ENCODE data around the gene ZSWIM3. TPM values are rescaled to one million over a fixed set of nuclear protein-coding genes. Genes with fewer than 3 reads are reported as not detected.

ZSWIM3 gene
- total and polyA plus RNA-seq, 2 donors (not counting 3 experiments of a cell fraction or from before 2014, with no cell fraction given) = 3.8 to 4.4 TPM

DNA sequence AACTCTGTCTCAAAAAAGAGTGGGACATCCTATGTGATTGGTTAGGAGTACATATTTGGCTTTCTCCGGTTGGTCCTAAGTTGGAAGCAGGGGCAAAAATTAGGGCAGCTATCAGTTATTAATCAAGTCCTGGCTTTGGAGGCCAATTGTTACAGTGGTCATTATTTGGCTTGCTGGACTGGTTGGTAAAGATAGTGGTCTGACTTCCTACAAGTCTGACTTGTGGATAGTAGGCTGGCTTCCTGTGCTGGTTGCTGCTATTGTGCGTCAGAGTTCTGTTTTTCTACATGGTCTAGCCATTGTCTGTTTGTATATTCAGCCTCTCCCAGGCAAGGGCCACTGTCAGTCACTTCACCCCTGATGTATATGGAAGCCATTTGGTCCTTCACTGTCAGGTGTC is 7.2 kb upstream of the ZSWIM3 start:
- ChIA-PET POLR2A (no interaction called here), CTCF (interaction anchor here (0.8 to 1.1 kb wide), 2 partner anchors 10 to 32 kb away, joined by 3 read pairs; no protein-coding TSS in a partner anchor)
- dilution Hi-C loops (cut with MboI; ENCODE audit: extremely low pct_ligation_motif_present, low sequenced_read_pairs) = no loop called here

More for the DNA sequence above, 7.2 kb upstream of the ZSWIM3 start:
- TF ChIP-seq POLR2AphosphoS5 (IDR thresholded peaks at IDR 0.05; ENCODE audit: insufficient read depth, low read depth, low read length) (no peak), GATA2 (IDR thresholded peaks at IDR 0.05; ENCODE audit: insufficient read depth, insufficient read length, low read depth, low read length) (no peak), EZH2 (IDR thresholded peaks at IDR 0.05; ENCODE audit: borderline replicate concordance, low read depth, low read length, severe bottlenecking) (no peak), FOS (IDR thresholded peaks at IDR 0.05; ENCODE audit: borderline replicate concordance, insufficient read depth, low read length) (no peak), JUN (IDR thresholded peaks at IDR 0.05; ENCODE audit: borderline replicate concordance, insufficient read depth, insufficient read length, low read depth) (no peak)
- TF ChIP-seq, protein P1, sequence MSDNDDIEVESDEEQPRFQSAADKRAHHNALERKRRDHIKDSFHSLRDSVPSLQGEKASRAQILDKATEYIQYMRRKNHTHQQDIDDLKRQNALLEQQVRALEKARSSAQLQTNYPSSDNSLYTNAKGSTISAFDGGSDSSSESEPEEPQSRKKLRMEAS (IDR thresholded peaks at IDR 0.05; ENCODE audit: insufficient read depth, insufficient read length) = no peak
- TF ChIP-seq, protein P2, sequence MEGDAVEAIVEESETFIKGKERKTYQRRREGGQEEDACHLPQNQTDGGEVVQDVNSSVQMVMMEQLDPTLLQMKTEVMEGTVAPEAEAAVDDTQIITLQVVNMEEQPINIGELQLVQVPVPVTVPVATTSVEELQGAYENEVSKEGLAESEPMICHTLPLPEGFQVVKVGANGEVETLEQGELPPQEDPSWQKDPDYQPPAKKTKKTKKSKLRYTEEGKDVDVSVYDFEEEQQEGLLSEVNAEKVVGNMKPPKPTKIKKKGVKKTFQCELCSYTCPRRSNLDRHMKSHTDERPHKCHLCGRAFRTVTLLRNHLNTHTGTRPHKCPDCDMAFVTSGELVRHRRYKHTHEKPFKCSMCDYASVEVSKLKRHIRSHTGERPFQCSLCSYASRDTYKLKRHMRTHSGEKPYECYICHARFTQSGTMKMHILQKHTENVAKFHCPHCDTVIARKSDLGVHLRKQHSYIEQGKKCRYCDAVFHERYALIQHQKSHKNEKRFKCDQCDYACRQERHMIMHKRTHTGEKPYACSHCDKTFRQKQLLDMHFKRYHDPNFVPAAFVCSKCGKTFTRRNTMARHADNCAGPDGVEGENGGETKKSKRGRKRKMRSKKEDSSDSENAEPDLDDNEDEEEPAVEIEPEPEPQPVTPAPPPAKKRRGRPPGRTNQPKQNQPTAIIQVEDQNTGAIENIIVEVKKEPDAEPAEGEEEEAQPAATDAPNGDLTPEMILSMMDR (IDR thresholded peaks at IDR 0.05; ENCODE audit: extremely low read depth in 1 of 2, insufficient read depth in 1 of 2, low read depth in 1 of 2, low read length in 2 of 2) = no peak
- no peaks in the 10 kb centered on the region for H3K9me1 ChIP-seq (replicated peaks; ENCODE audit: control insufficient read depth, extremely low read depth, insufficient read depth, low read length)
- H3K9me3 ChIP-seq (replicated peaks; ENCODE audit: control insufficient read depth, insufficient read depth, low read length) = no peaks in the 10 kb centered on the region
- intact Hi-C loops (cut with micrococcal nuclease) = no loop called here
- H4K20me1 ChIP-seq (replicated peaks; ENCODE audit: control insufficient read depth, extremely low read depth, insufficient read depth, low read length) = no peaks in the 10 kb centered on the region
- no peak overlapping the region for H3K4me3 ChIP-seq (replicated peaks in 1 of 3; ENCODE audit: insufficient read depth in 1 of 3, low read depth in 1 of 3, low read length in 3 of 3)
- no peak overlapping the region for H3K9ac ChIP-seq (replicated peaks; ENCODE audit: extremely low read depth, insufficient read depth, low read length)
- H3K27me3 ChIP-seq (ENCODE audit: control insufficient read depth in 2 of 2, insufficient read depth in 2 of 2, low read length in 2 of 2) = no peaks in the 10 kb centered on the region
- FAIRE-seq (no peak), DNase-seq (ENCODE audit: low read depth, low spot score) (no peak)
- no peak overlapping the region for H2AFZ ChIP-seq (ENCODE audit: low read depth, low read length)
- no TSS peak for BruUV-seq (replicated peaks)
- peaks cover 3% of the 10 kb centered on the region for H3K79me2 ChIP-seq (ENCODE audit: control insufficient read depth, insufficient read depth, low read length)
- no peak overlapping the region for H3K4me2 ChIP-seq (ENCODE audit: insufficient read depth, low read length)
- H3K4me1 ChIP-seq (ENCODE audit: control insufficient read depth, extremely low read depth, insufficient read depth, low read length) = no peaks in the 10 kb centered on the region
- H3K36me3 ChIP-seq (ENCODE audit: control insufficient read depth in 2 of 2, extremely low read depth in 1 of 2, insufficient read depth in 2 of 2, low read length in 2 of 2) = peaks cover 0 to 14% of the 10 kb centered on the region in 2 experiments
- no peak overlapping the region for H3K27ac ChIP-seq (ENCODE audit: insufficient read depth, low read depth, low read length)
